UCSD-AML1 (cell line): Measurements from ENCODE around the gene INSRR.

ENCODE experiments used
- DNase-seq: peaks from one replicate; lab custom pipeline; 2025; ENCODE audit not compliant: unreplicated experiment; lab: John Stamatoyannopoulos, UW

Gene INSRR

DNA sequence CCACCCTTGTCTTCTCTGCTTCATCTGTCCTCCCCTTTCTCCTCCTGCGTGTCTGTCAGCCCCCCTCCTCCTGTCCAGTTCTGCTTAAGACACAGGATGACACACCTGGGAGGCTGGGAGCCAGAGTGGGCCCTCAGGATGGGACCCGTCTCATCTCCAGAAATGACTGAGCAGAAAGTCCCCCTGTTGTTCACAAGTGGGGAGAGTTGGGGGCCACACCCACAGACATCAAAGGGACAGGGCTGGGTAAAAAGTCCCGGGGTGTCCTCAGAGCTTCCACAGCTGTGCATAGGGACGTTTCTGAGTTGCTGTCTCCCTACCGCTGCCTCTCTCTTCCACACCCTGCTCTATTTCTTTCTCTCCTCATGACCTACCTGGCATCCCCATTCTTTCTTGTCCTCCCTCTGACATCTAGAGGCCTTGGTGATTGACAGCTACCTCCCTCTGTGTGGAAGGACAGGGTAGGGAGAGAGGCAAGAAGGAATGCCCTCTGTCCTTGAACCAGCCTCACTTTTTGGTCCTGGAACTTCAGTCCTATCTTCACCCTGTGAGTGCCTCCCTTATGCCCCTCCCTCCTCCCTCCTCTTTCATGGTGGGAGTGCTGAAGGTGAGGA lies 22.8 kb downstream of the INSRR start:
- no peak for DNase-seq

DNA sequence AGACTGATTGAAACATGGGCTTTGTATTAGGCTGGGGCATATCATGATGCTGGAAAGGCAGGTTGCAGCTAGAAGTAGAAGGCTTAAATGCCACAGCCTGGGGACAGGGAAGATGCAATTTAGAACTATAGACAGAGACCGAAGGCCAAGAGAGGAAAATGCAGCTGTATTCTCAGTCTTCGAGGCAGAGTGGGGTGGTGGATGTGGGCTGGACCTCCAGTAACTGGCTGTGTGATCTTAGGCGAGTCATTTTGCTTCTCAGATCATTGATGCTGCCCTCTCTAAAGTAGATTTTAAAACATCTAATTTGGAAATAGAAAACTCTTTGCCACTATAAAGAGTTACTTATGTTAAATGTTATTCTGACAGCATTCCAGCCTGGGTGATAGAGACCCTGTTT lies 24.6 kb downstream of the INSRR start:
- no peak for DNase-seq

DNA sequence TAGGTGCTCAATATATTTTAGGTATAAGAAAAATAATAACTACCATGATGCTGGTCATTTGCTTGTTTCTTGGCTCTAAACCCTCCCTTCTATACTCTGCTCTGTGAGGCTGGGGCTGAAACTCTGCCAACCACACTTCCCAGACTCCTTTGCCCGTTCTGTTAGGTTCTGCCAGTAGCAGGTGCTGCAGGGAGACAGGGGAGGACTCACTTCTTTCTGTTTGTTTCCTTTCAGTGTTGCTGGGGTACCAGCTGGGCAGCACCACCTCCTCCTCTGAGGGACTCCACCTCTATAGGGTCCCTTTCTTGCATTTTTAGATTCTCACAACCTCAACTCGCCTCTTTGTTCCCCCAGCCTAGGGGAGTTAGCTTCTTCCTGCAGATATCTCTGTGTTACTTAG lies 25.3 kb downstream of the INSRR start:
- DNase-seq = no peak

DNA sequence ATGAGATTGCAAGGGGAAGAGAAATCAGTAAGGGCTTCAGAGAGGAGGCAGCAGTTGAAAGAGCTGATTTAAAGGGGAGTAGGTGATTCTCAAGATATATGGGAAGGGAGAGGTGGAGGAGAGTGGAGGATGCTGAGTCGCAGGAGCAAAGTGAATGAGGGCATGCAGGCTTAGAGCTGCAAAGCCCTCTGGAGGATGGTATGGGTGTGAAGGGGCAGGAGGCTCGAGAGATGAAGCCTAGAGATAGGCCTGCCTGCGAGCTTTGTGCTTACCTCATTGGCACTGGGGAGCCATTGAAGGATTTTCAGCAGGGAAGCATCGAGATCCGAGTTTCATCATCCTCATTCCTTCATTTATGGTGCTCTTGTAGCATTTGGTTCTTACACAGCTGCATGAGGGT lies 26.5 kb downstream of the INSRR start:
- DNase-seq = no peak

GRCh38 chr1:156828400-156829124 lies 30.4 kb downstream of the INSRR start:
- no peak for DNase-seq

DNA sequence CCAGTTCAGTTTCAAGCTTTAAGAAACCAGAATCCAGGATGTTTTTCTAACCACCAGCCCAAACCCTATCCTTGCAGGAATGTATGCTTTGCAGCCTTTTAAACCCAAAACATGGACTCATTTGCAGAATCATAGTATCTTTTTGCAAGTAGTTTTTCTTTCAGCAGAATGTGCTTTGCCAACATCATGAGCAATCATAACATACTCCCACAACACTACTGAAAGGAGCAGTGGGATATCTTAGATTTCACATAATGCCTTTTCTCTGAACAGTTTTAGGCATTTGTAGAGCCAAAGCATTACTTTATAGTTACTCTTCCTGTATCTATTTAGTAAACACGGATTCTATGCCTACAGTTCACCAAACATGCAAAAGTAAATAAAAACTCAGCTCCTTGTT lies 32.3 kb downstream of the INSRR start:
- DNase-seq = no peak

GRCh38 chr1:156823210-156823790 lies 35.6 kb downstream of the INSRR start:
- DNase-seq = no peak

DNA sequence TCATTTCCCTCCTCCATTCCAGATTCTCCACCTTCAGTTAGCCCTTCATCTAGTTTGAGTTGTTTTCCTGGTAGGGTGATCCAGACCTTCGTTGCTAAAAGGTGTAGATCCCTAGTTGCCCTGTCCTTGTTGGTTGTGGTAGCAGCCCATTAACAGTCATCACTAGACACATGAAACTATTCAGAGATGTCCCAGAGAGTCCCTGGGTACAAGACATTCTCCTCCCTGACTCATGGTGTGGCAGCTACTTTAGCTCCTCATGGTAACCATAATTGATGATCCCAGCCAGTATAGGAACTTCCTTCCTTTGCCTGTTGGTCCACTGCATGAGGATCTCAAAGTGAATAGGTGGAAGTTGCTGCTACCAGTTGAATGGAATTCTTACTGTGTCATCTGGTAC lies 36.2 kb downstream of the INSRR start:
- DNase-seq = no peak

- no peak for DNase-seq
These were observed 37.1 kb downstream of the INSRR start for GRCh38 chr1:156821801-156822200.

DNA sequence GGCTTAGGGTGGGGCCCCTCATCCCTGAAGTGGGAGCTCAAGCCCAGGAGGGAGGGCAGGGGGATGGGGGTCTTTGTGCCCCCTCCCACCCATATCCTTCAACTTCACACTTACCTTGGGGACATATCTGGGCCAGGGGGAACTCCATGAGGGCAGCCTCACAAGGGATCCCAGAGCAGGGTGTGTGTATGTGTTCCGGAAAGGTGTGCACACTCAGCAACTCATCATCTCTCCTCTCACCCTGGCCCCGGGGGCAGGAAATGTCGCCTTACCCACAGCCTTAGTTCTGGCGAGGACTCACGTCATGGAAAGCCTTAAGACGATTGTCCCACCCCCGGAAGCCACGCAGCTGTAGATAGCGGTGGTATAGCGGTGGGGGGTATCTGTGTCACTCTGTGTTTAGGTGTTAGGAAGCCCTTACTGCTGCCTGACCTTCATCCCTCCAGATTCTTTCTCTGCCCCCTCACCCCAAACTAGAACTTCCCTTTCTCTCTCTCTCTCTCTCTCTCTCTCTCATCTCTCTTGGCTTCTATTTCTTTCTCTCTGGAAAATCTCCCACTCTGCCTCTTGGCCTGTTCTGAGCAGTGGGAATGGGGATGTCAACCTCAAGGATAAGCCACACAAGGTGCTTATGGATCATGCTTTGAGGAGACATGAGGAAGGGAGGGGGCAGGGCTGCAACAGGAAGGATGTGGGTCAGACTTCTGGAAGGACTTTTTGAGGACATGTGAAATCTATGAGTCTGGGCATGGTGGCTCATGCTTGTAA lies 42.2 kb downstream of the INSRR start, which contains the start of gene SH2D2A:
SH2D2A (minus strand) TSS at position 288 of the 768 bp plus-strand sequence; CDS start at position 148, 140 bp downstream.
- DNase-seq = peak; percentile 92

GRCh38 chr1:156815961-156816422 lies 42.9 kb downstream of the INSRR start:
- no peak for DNase-seq

DNA sequence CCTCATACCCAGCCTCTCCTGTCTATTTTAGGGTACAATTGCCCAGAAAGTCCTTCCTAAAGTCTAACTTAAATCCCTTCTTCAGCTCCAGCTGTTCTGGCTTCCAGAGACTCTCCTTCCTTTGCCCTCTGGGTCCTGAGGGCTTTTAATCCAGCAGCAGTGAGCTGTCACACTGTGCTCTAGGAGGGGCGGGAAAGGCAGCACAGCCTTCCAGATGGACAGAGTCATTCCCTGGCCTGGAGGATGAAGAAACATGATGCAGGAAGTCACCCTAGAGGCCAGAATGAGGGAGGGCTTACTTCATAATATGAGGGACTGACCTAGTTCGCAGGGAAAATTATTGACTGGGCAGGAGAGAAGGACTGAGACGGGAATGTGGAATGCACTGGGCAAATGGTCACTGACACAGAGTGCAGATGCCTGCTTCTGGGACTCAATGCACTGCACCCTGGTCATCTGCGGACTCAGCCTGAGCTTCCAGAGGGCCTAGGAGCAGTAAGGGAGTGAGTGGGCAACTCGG lies 43.5 kb downstream of the INSRR start:
- DNase-seq = no peak

DNA sequence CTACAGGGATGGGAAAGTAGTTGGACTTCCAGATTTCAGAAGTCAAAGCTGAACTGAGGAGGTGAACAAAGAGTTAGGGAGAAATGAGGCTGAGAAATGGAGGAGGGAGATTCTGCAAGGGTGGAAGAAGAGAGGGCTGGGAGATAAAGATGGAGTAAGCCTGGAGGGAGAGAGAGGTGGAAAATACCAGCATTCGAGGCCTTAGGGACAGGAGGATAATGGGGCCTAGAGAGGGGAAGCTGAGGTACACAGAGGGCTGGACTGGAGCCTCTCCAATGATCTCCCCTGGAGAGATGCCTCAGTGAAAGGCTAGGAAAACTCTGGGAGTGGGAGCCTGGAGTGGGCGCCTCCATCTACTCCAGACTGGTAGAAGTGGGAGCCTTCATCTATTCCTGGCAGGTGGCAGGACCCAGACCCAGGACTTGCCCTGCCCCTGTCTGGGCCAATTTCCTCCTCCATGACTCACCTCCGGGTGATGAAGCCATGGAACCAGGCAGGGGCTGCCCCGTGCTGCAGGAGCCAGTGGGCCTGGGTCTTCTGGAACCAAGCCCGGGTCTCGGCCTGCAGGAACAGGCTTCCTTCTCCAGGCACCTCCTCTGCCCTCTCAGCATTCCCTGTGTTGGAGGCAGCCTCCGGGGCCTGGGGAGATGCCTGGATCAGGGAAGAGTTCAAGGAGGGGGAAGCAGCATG lies 44.2 kb downstream of the INSRR start:
- DNase-seq = no peak

DNA sequence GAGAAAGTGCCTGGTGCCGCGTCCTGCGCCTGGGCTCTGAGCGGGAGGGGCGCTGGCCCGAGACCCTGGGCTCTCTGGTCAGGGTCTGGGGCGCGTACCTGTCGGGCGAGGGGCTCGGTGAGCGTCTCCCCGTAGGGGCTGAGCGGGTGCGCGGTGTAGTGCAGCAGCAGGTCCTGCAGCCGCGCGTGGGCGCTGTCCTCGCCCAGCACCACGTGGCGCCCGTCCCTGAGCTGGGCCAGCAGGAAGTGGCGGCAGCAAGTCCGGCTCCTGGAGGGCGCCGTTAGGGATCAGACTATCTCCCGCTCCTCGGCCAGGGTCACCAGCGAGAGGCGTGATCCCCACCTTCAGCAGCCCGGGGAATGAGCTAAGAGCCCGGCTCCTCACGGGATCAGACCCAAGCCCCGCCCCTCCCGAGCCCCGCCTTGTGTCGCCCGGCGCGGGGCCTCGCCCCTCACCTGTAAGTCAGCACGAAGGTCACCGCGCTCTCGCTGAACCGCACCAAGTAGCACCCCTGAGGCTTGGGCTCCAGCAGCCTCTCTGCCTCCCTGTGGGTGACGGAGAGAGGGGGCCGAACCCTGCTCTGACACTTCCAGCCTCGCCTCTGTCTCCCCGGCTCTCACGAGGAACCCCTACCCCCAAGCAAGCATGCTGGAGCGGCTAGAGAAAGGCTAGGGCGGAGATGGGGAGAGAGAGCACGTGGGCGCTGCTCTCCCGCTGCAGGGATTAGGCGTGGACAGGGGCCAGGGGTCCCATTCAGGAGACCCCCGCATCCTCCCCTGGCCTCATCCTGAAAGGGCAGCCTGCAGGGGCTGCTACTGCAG lies 45.0 kb downstream of the INSRR start:
- no peak for DNase-seq

DNA sequence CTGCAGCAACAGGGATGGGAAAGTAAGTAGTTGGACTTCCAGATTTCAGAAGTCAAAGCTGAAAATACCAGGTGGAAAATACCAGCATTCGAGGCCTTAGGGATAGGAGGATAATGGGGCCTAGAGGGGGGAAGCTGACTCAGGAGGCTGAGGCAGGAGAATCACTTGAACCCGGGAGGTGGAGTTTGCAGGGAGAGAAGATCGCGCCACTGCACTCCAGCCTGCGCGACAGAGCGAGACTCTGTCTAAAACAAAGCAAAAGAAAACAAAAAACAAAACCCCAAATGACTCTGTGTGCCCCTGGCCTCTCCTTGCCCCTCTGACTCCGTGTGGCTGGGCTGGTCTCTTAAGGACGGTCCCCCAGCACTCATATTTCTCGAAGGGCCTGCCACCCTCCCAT lies 45.6 kb downstream of the INSRR start:
- DNase-seq = no peak

DNA sequence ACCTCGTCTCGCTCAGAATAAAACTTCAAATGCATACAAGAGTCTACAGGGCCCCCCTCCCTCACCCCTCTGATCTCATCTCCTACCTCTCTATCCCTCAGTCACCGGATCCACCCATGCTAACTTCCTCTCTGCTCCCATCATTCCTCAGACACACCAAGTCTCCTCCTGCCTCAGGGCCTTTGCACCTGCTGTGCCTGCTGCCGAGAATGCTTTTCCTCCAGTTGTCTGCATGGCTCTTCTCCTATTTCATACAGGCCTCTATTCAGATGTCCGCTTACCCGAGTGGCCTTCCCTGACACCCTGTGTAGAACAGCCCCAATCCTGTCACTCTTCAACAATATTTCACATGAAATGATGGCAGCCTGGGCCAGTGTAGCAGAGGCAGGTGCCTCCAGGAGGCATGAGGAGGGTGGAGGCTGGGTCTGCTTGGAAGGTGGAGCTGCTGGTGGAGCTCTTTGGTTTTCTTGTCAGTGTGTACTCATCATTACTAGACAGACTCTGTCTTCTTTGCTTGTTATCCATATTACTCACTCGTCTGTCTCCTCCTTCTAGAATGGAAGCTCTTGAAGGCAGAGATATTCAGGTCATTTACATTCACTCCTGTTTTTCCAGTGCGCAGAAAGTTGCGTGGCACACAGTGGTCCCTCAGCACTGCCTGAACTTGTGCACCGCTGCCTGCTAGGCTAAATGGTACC lies 46.5 kb downstream of the INSRR start:
- no peak for DNase-seq

GRCh38 chr1:156811168-156811567 lies 47.7 kb downstream of the INSRR start:
- DNase-seq = no peak

GRCh38 chr1:156809711-156810366 lies 49.1 kb downstream of the INSRR start:
- DNase-seq = no peak

GRCh38 chr1:156809281-156809680 lies 49.6 kb downstream of the INSRR start:
- DNase-seq = no peak
